A549 (cell line): ENCODE data around the gene ZNF391.

Source experiments
- CTCF ChIP-seq: fragments of >200 bp; sonication (Bioruptor Twin); formaldehyde crosslinking; IDR thresholded peaks from 3 replicates; pipeline ENCODE4 v1.5.1; 2016
- ESRRA ChIP-seq: fragments of 150-350 bp; IDR thresholded peaks from 2 replicates; pipeline ENCODE4 v1.6.1; 2014; ENCODE audit warnings: mild to moderate bottlenecking, low read length, borderline replicate concordance
- MYC ChIP-seq: IDR thresholded peaks from 2 replicates; pipeline ENCODE4 v1.6.1; 2012; ENCODE audit warnings: mild to moderate bottlenecking, inconsistent platforms, low read length, improper control_type of control experiment, borderline replicate concordance
- PBX3 ChIP-seq: IDR thresholded peaks from 2 replicates; pipeline ENCODE4 v1.6.1; 2012
- PHF8 ChIP-seq: fragments of 200-600 bp; sonication (generic); IDR thresholded peaks from 2 replicates; pipeline ENCODE4 v1.6.1; 2016; ENCODE audit warnings: low read depth, mild to moderate bottlenecking, antibody characterized with exemption, moderate library complexity, borderline replicate concordance
- RFX5 ChIP-seq: fragments of 450-650 bp; IDR thresholded peaks from 2 replicates; pipeline ENCODE4 v1.7.1; 2014; ENCODE audit warnings: antibody characterized with exemption, mild to moderate bottlenecking, moderate library complexity

- TF ChIP-seq CTCF (no peak), RFX5 (no peak), PHF8 (no peak), PBX3 (no peak), ESRRA (no peak), MYC (no peak)
Measured at GRCh38 chr6:27375613-27376079, 12.9 kb upstream of the ZNF391 start.
